Astrocyte (in vitro differentiated cells and primary cell): ENCODE results near the gene BOD1L1. TPM values are rescaled to one million over a fixed set of nuclear protein-coding genes. Genes with fewer than 3 reads are reported as not detected.
A peak's percentile ranks its signal among the peaks of the same experiment; 100 is the strongest.

Source experiments
- DNase-seq: peaks from one replicate; pipeline ENCODE4 v3.0.0-alpha.2; 2010; ENCODE audit warnings: low read depth
- FAIRE-seq: peaks from 2 replicates; lab custom pipeline; 2011; peaks lifted over from hg19 to GRCh38; lab: Jason Lieb, UNC
- H2AFZ ChIP-seq: 2 replicates; pipeline ENCODE4 v1.6.0; 2012; ENCODE audit warnings: low read depth, low read length, inconsistent platforms
- H3K27ac ChIP-seq: 2 replicates; pipeline ENCODE4 v1.5.1; 2011; ENCODE audit warnings: low read depth, low read length, inconsistent platforms
- H3K27me3 ChIP-seq: 2 replicates; pipeline ENCODE4 v1.6.0; 2011; ENCODE audit warnings: low read length, inconsistent platforms; ENCODE audit not compliant: insufficient read depth
- H3K36me3 ChIP-seq: 2 replicates; pipeline ENCODE4 v1.5.1; 2011; ENCODE audit warnings: low read length, inconsistent platforms; ENCODE audit not compliant: insufficient read depth
- H3K4me1 ChIP-seq: 2 replicates; pipeline ENCODE4 v1.5.1; 2011; ENCODE audit warnings: low read length, inconsistent platforms; ENCODE audit not compliant: insufficient read depth
- H3K4me2 ChIP-seq: 2 replicates; pipeline ENCODE4 v1.6.0; 2012; ENCODE audit warnings: low read length, inconsistent platforms
- H3K4me3 ChIP-seq: 2 replicates; pipeline ENCODE4 v1.5.1; 2011; ENCODE audit warnings: low read depth, mild to moderate bottlenecking, low read length, inconsistent platforms; ENCODE audit not compliant: insufficient read depth
- H3K79me2 ChIP-seq: 2 replicates; pipeline ENCODE4 v1.6.0; 2012; ENCODE audit warnings: mild to moderate bottlenecking, low read length, inconsistent platforms; ENCODE audit not compliant: insufficient read depth
- H3K9ac ChIP-seq: 2 replicates; pipeline ENCODE4 v1.6.0; 2012; ENCODE audit warnings: mild to moderate bottlenecking, low read length, inconsistent platforms
- H3K9me3 ChIP-seq: 2 replicates; pipeline ENCODE4 v1.5.1; 2012; ENCODE audit warnings: low read depth, mild to moderate bottlenecking, low read length, inconsistent platforms; ENCODE audit not compliant: insufficient read depth
- H4K20me1 ChIP-seq: 2 replicates; pipeline ENCODE4 v1.6.0; 2012; ENCODE audit warnings: low read length, inconsistent platforms; ENCODE audit not compliant: insufficient read depth
- H3K27ac Mint-ChIP-seq: one replicate; pipeline ENCODE4 v1.8.0; 2021; ENCODE audit warnings: mild to moderate bottlenecking, mixed read lengths; ENCODE audit not compliant: unreplicated experiment
- H3K27me3 Mint-ChIP-seq: one replicate; pipeline ENCODE4 v1.8.0; 2021; ENCODE audit warnings: low read depth, mixed read lengths; ENCODE audit not compliant: unreplicated experiment
- H3K36me3 Mint-ChIP-seq: one replicate; pipeline ENCODE4 v1.8.0; 2021; ENCODE audit warnings: low read depth, mixed read lengths; ENCODE audit not compliant: unreplicated experiment
- H3K4me1 Mint-ChIP-seq: one replicate; pipeline ENCODE4 v1.8.0; 2021; ENCODE audit warnings: low read depth, mixed read lengths; ENCODE audit not compliant: unreplicated experiment
- H3K4me3 Mint-ChIP-seq: one replicate; pipeline ENCODE4 v1.8.0; 2021; ENCODE audit warnings: mild to moderate bottlenecking, moderate library complexity, mixed read lengths; ENCODE audit not compliant: unreplicated experiment
- H3K9me3 Mint-ChIP-seq: one replicate; pipeline ENCODE4 v1.8.0; 2021; ENCODE audit warnings: mild to moderate bottlenecking, mixed read lengths; ENCODE audit not compliant: unreplicated experiment
- CTCF ChIP-seq: IDR thresholded peaks from 2 replicates; pipeline ENCODE4 v1.5.1; 2011; ENCODE audit warnings: low read depth, mild to moderate bottlenecking, inconsistent platforms, low read length, moderate library complexity; ENCODE audit not compliant: insufficient read depth
- EZH2 ChIP-seq: IDR thresholded peaks from 2 replicates; pipeline ENCODE4 v1.6.1; 2012; ENCODE audit warnings: mild to moderate bottlenecking, low read length, inconsistent platforms; ENCODE audit not compliant: insufficient read depth
- total RNA-seq: library from RNA; stranded (reverse); gene quantifications from 2 replicates; pipeline ENCODE4 v1.2.1, GENCODE V29; 2021

BOD1L1 gene
- total RNA-seq, 1 donor from 2014 or later: 47.2 TPM

- H3K79me2 ChIP-seq: no peaks in the 10 kb centered on the region
- TF ChIP-seq EZH2: no peak
- peak; percentile 21 for TF ChIP-seq CTCF
- Mint-ChIP-seq H3K27me3 (peaks cover 1% of the 10 kb centered on the region), H3K4me3 (no peak overlapping the region), H3K27ac (no peak overlapping the region), H3K9me3 (no peaks in the 10 kb centered on the region), H3K4me1 (peaks cover 9% of the 10 kb centered on the region), H3K36me3 (no peaks in the 10 kb centered on the region)
- FAIRE-seq (no peak), DNase-seq (no peak)
- H3K9ac ChIP-seq: no peak overlapping the region
- H3K27me3 ChIP-seq: no peaks in the 10 kb centered on the region
- H2AFZ ChIP-seq: no peak overlapping the region
- peaks cover 12% of the 10 kb centered on the region for H3K4me1 ChIP-seq
- H3K4me3 ChIP-seq: no peak overlapping the region
- H4K20me1 ChIP-seq: no peaks in the 10 kb centered on the region
- H3K9me3 ChIP-seq: no peaks in the 10 kb centered on the region
- no peak overlapping the region for H3K27ac ChIP-seq
- no peak overlapping the region for H3K4me2 ChIP-seq
- no peaks in the 10 kb centered on the region for H3K36me3 ChIP-seq
These were observed 17.6 kb upstream of the BOD1L1 start for GRCh38 chr4:13645075-13645474.

- no peak overlapping the region for H3K4me3 Mint-ChIP-seq
- peaks cover 15% of the 10 kb centered on the region for H3K4me1 Mint-ChIP-seq
- Histone ChIP-seq H3K9ac (no peak overlapping the region), H3K9me3 (no peaks in the 10 kb centered on the region), H4K20me1 (no peaks in the 10 kb centered on the region), H3K36me3 (no peaks in the 10 kb centered on the region), H3K27me3 (no peaks in the 10 kb centered on the region), H3K4me2 (no peak overlapping the region), H3K4me3 (no peak overlapping the region), H3K27ac (no peak overlapping the region), H3K79me2 (no peaks in the 10 kb centered on the region), H2AFZ (no peak overlapping the region), H3K4me1 (peaks cover 15% of the 10 kb centered on the region)
- TF ChIP-seq CTCF (no peak), EZH2 (no peak)
- FAIRE-seq (no peak), DNase-seq (peak; percentile 52)
- H3K36me3 Mint-ChIP-seq: no peaks in the 10 kb centered on the region
- H3K27ac Mint-ChIP-seq: no peak overlapping the region
- H3K9me3 Mint-ChIP-seq: no peaks in the 10 kb centered on the region
- no peaks in the 10 kb centered on the region for H3K27me3 Mint-ChIP-seq
These were observed 14.8 kb upstream of the BOD1L1 start for GRCh38 chr4:13642170-13642950.

DNA sequence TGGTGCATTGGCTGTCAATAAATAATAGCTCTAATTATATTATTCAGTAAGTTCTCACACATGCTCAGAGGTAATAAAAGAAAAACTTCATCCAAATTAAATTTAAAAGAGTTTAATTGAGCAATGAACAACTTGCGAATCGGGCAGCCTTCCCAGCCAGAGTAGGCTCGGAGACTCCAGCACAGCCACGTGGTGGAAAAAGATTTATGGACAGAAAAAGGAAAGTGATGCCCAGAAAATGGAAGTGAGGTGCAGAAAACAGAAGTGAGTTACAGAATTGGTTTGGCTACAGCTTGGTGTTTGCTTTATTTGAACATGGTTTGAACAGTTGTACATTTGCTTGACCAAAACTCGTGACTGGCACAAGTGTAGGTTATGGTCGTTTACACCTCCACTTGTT is 13.6 kb upstream of the BOD1L1 start:
- FAIRE-seq (no peak), DNase-seq (no peak)
- H3K36me3 ChIP-seq: no peaks in the 10 kb centered on the region
- no peak overlapping the region for H3K4me2 ChIP-seq
- H3K9me3 Mint-ChIP-seq: no peaks in the 10 kb centered on the region
- no peaks in the 10 kb centered on the region for H3K79me2 ChIP-seq
- H3K4me3 Mint-ChIP-seq: no peak overlapping the region
- H3K36me3 Mint-ChIP-seq: no peaks in the 10 kb centered on the region
- H3K27ac ChIP-seq: no peak overlapping the region
- H3K9ac ChIP-seq: no peak overlapping the region
- peaks cover 15% of the 10 kb centered on the region for H3K4me1 ChIP-seq
- H4K20me1 ChIP-seq: no peaks in the 10 kb centered on the region
- no peak overlapping the region for H3K4me3 ChIP-seq
- no peak overlapping the region for H3K27ac Mint-ChIP-seq
- H3K27me3 Mint-ChIP-seq: no peaks in the 10 kb centered on the region
- no peak for TF ChIP-seq CTCF
- no peak for TF ChIP-seq EZH2
- H3K4me1 Mint-ChIP-seq: peaks cover 15% of the 10 kb centered on the region
- no peak overlapping the region for H2AFZ ChIP-seq
- H3K9me3 ChIP-seq: no peaks in the 10 kb centered on the region
- no peaks in the 10 kb centered on the region for H3K27me3 ChIP-seq
